Measurements from ENCODE around the gene TMEM175.
"Not testable (repeated sequence)": the region's sequence is repeated elsewhere in the genome, so short reads cannot be mapped to it uniquely, and the experiment has no call there.

The TMEM175 gene

DNA sequence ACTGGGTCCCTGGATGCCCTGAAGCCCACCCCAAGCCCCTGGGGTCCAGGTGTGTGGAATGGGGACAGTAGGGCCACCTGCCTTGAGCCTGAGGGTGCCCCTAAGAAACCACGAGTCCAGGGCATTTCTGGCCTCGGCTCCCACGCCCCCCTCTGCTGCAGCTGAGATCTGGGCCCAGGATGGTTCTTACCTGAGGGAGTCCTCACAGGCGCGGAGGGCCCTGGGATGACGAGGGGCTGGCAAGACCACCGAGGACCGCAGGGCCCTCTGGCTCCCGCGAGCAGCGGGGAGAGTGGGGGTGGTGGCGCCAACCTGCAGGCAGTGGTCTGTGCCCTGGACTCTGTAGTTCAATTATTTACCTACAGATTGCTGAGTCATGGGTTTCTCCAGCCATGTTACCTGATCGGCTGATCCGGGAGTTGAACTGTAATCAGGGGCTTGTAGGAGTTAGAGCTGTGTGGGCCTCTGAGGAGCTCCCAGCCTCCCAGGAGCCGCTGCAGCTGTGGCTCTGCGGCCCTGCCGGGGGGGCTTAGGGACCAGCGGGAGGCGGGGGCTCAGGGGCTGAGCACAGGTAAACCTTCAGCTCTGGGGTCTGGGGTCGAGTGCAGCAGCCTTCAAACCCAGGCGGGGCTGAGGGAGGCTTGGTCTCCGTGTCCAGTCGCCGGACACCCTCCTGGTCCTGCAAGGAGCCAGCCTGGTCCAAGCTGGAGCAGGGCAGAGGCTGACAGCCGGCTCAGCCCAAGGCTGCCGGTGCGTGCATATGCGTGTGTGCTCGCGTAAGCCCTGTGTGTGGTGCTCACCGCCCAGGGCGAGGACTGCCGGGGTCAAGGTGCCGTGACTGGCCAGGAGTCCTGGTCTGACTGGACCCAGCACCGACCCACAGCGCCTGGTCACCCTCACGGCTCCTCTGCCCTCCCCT, 61.1 kb downstream of the TMEM175 start, which contains the start of gene SLC26A1:
Gene SLC26A1, minus strand, starts transcription at position 294 of the 919 bp plus-strand sequence. CDS start 1,701 bp downstream, outside the sequence.
- Histone ChIP-seq H3K36me3 (ENCODE audit: insufficient read depth, low read length) (no peaks in the 10 kb centered on the region), H3K9me3 (ENCODE audit: control insufficient read depth, insufficient read depth, low read length) (no peaks in the 10 kb centered on the region), H3K9ac (ENCODE audit: low read depth, low read length) (no peak within 1 kb of the TSS), H3K4me1 (ENCODE audit: insufficient read depth, low read length) (no peaks in the 10 kb centered on the region; the same call in 1 of the 2 replicates)

DNA sequence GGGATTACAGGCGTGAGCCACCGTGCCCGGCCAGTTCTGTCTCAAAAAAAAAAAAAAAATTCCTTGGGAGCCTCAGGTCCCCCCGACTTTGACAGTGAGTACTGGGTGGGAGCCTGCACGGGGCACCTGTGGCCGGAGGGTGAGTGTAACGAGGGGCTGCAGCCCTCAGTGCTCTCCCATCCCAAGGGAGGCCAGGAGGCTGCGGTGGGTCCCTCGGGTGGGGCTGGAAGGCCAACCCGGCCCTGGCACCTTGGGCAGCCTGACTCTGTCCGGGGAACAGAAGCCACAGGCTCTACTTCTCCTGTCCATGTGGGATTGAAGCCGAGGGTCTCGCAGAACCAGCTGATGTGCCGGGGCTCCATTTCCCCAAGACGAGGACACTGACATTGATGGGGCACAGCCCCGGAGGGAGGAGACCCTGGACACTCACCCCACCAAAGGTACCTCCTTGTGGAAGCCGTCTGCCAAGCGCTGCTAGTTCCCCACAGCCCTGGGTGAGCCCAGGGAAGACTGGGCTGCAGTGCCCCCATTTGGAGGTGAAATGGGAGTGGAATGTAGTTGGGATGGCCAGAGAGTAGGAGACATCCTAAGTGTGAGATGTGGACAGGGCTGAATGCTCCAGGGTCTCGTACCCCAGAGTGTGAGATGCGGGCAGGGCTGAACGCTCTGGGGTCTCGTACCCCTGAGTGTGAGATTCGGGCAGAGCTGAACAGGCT, 63.2 kb downstream of the TMEM175 start:
- H3K36me3 ChIP-seq (ENCODE audit: insufficient read depth, low read length): no peaks in the 10 kb centered on the region
- H3K4me1 ChIP-seq (ENCODE audit: insufficient read depth, low read length): no peaks in the 10 kb centered on the region; the same call in 1 of the 2 replicates
- H3K9ac ChIP-seq (ENCODE audit: low read depth, low read length): no peak overlapping the region
- no peaks in the 10 kb centered on the region for H3K9me3 ChIP-seq (ENCODE audit: control insufficient read depth, insufficient read depth, low read length)

GRCh38 chr4:996030-996996, 64.1 kb downstream of the TMEM175 start:
- Histone ChIP-seq H3K4me1 (ENCODE audit: insufficient read depth, low read length) (no peaks in the 10 kb centered on the region; the same call in 1 of the 2 replicates), H3K9ac (ENCODE audit: low read depth, low read length) (no peak overlapping the region), H3K9me3 (ENCODE audit: control insufficient read depth, insufficient read depth, low read length) (no peaks in the 10 kb centered on the region), H3K36me3 (ENCODE audit: insufficient read depth, low read length) (no peaks in the 10 kb centered on the region)

- Histone ChIP-seq H3K36me3 (ENCODE audit: insufficient read depth, low read length) (no peaks in the 10 kb centered on the region), H3K9ac (ENCODE audit: low read depth, low read length) (no peak overlapping the region), H3K9me3 (ENCODE audit: control insufficient read depth, insufficient read depth, low read length) (no peaks in the 10 kb centered on the region), H3K4me1 (ENCODE audit: insufficient read depth, low read length) (no peaks in the 10 kb centered on the region; the same call in 1 of the 2 replicates)
Observed at GRCh38 chr4:996997-997374, 64.7 kb downstream of the TMEM175 start.

GRCh38 chr4:997375-998071, 65.3 kb downstream of the TMEM175 start:
- Histone ChIP-seq H3K9ac (ENCODE audit: low read depth, low read length) (peak overlapping the region; percentile 53; the same call in 1 of the 2 replicates), H3K9me3 (ENCODE audit: control insufficient read depth, insufficient read depth, low read length) (no peaks in the 10 kb centered on the region), H3K4me1 (ENCODE audit: insufficient read depth, low read length) (no peaks in the 10 kb centered on the region; the same call in 1 of the 2 replicates), H3K36me3 (ENCODE audit: insufficient read depth, low read length) (no peaks in the 10 kb centered on the region)

- no peaks in the 10 kb centered on the region for H3K36me3 ChIP-seq (ENCODE audit: insufficient read depth, low read length)
- no peaks in the 10 kb centered on the region; the same call in 1 of the 2 replicates for H3K4me1 ChIP-seq (ENCODE audit: insufficient read depth, low read length)
- H3K9ac ChIP-seq (ENCODE audit: low read depth, low read length): no peak overlapping the region
- no peaks in the 10 kb centered on the region for H3K9me3 ChIP-seq (ENCODE audit: control insufficient read depth, insufficient read depth, low read length)
Observed at GRCh38 chr4:998096-998691, 65.9 kb downstream of the TMEM175 start.

GRCh38 chr4:999240-999863, 67.1 kb downstream of the TMEM175 start:
- H3K4me1 ChIP-seq (ENCODE audit: insufficient read depth, low read length); H3K9ac ChIP-seq (ENCODE audit: low read depth, low read length); H3K36me3 ChIP-seq (ENCODE audit: insufficient read depth, low read length); H3K9me3 ChIP-seq (ENCODE audit: control insufficient read depth, insufficient read depth, low read length): not testable (repeated sequence)

GRCh38 chr4:999882-1000425, 67.7 kb downstream of the TMEM175 start:
- H3K9me3 ChIP-seq (ENCODE audit: control insufficient read depth, insufficient read depth, low read length): no peaks in the 10 kb centered on the region
- no peaks in the 10 kb centered on the region for H3K36me3 ChIP-seq (ENCODE audit: insufficient read depth, low read length)
- H3K9ac ChIP-seq (ENCODE audit: low read depth, low read length): no peak overlapping the region
- no peaks in the 10 kb centered on the region; the same call in 1 of the 2 replicates for H3K4me1 ChIP-seq (ENCODE audit: insufficient read depth, low read length)

DNA sequence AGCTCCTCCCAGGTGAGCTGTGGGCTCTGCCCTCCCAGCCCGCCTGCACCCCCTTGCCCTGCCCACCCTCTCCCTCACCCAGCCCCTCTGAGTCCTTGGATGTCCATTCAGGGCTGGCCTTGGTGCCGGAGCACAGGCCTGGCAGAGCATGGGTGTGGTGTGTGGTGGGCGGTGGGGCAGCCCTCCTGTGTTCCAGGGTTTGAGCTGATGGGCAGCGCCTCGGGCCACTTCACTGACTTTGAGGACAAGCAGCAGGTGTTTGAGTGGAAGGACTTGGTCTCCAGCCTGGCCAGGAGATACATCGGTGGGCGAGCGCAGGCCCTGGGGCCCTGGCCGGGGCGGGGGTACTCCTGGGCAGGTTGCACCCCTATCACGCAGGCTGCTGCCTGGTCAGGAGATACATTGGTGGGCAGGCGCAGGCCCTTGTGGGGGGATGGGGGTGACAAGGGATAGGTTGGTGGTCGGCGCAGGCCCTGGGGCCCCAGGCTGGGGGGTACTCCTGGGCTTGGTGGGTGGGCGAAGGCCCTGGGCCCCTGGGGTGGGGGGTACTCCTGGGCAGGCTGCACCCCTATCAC, 68.5 kb downstream of the TMEM175 start:
- H3K9ac ChIP-seq (ENCODE audit: low read depth, low read length): no peak overlapping the region
- H3K9me3 ChIP-seq (ENCODE audit: control insufficient read depth, insufficient read depth, low read length): no peaks in the 10 kb centered on the region
- H3K4me1 ChIP-seq (ENCODE audit: insufficient read depth, low read length): no peaks in the 10 kb centered on the region; the same call in 1 of the 2 replicates
- H3K36me3 ChIP-seq (ENCODE audit: insufficient read depth, low read length): no peaks in the 10 kb centered on the region

DNA sequence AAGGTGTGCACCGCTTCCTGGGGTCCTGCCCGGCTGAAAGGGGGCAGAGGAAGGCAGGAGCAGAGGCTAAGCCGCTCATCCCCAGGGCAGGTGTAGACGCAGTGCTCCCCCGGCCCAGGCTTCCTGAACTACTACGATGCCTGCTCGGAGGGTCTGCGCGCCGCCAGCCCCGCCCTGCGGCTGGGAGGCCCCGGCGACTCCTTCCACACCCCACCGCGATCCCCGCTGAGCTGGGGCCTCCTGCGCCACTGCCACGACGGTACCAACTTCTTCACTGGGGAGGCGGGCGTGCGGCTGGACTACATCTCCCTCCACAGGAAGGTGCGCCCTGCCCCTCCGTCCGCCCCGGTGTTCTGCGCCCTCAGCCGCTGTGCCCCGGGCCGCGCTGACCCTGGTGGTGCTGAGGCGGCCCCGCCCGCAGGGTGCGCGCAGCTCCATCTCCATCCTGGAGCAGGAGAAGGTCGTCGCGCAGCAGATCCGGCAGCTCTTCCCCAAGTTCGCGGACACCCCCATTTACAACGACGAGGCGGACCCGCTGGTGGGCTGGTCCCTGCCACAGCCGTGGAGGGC, 69.4 kb downstream of the TMEM175 start:
- Histone ChIP-seq H3K9me3 (ENCODE audit: control insufficient read depth, insufficient read depth, low read length) (no peaks in the 10 kb centered on the region), H3K36me3 (ENCODE audit: insufficient read depth, low read length) (no peaks in the 10 kb centered on the region), H3K4me1 (ENCODE audit: insufficient read depth, low read length) (no peaks in the 10 kb centered on the region; the same call in 1 of the 2 replicates), H3K9ac (ENCODE audit: low read depth, low read length) (peak overlapping the region; percentile 31; the same call in 1 of the 2 replicates)

DNA sequence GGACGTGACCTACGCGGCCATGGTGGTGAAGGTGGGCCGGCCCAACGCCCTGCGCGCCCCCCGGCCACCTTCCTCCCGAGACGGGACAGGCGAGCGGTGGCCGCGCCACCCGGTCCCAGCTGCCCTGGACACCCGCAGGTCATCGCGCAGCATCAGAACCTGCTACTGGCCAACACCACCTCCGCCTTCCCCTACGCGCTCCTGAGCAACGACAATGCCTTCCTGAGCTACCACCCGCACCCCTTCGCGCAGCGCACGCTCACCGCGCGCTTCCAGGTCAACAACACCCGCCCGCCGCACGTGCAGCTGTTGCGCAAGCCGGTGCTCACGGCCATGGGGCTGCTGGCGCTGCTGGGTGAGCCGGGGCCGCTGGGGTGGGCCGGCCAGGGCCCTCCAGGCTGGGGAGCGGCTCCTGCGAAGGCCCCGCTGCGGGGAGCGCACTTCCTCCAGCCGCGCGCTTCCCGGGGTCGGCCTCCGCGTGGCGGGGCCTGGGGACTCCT, 69.9 kb downstream of the TMEM175 start:
- H3K9ac ChIP-seq (ENCODE audit: low read depth, low read length): peak overlapping the region; percentile 31
- no peaks in the 10 kb centered on the region; the same call in 1 of the 2 replicates for H3K4me1 ChIP-seq (ENCODE audit: insufficient read depth, low read length)
- H3K36me3 ChIP-seq (ENCODE audit: insufficient read depth, low read length): no peaks in the 10 kb centered on the region
- no peaks in the 10 kb centered on the region for H3K9me3 ChIP-seq (ENCODE audit: control insufficient read depth, insufficient read depth, low read length)
